Mesodermal cell (in vitro differentiated cells): ENCODE results near the gene VIT.

Experiments used
- H3K27ac ChIP-seq: 2 replicates; pipeline ENCODE4 v1.7.0; 2013; ENCODE audit warnings: mild to moderate bottlenecking, low read depth, low read length, moderate library complexity; ENCODE audit not compliant: severe bottlenecking
- H3K36me3 ChIP-seq: 2 replicates; pipeline ENCODE4 v1.7.1; 2013; ENCODE audit warnings: mild to moderate bottlenecking, low read length, moderate library complexity; ENCODE audit not compliant: control insufficient read depth, insufficient read depth
- H3K4me1 ChIP-seq: one replicate; pipeline ENCODE4 v1.7.1; 2013; ENCODE audit warnings: mild to moderate bottlenecking, low read length; ENCODE audit not compliant: insufficient read depth, control insufficient read depth, poor library complexity, severe bottlenecking
- H3K4me3 ChIP-seq: 2 replicates; pipeline ENCODE4 v1.7.0; 2013; ENCODE audit warnings: low read length, control low read depth, mild to moderate bottlenecking; ENCODE audit not compliant: insufficient read depth, poor library complexity, severe bottlenecking; ENCODE audit errors: extremely low read depth
- H3K9me3 ChIP-seq: 2 replicates; pipeline ENCODE4 v1.7.1; 2013; ENCODE audit warnings: mild to moderate bottlenecking, low read length, moderate library complexity; ENCODE audit not compliant: control insufficient read depth
- WGBS, 2 experiments: methylation state at CpG; one replicate each; pipeline ENCODE4 v1.1.5; 2013; ENCODE audit warnings: missing lambda C conversion rate in 2 of 2; ENCODE audit not compliant: insufficient coverage in 2 of 2; 5-methylcytosine and 5-hydroxymethylcytosine counted together

The VIT gene

GRCh38 chr2:36762764-36763490 lies 66.4 kb downstream of the VIT start:
- H3K4me1 ChIP-seq, result no peaks in the 10 kb centered on the region
- H3K4me3 ChIP-seq, result no peak overlapping the region
- WGBS, 2 experiments, result 78 to 79% methylated on average over 6 to 9 of the region's 9 CpGs
- H3K36me3 ChIP-seq, result no peaks in the 10 kb centered on the region
- peak overlapping the region; percentile 29 for H3K27ac ChIP-seq
- H3K9me3 ChIP-seq, result no peaks in the 10 kb centered on the region

GRCh38 chr2:36769106-36769505 lies 72.6 kb downstream of the VIT start:
- Histone ChIP-seq H3K36me3 (no peaks in the 10 kb centered on the region), H3K9me3 (no peaks in the 10 kb centered on the region), H3K4me3 (no peak overlapping the region), H3K27ac (no peak overlapping the region), H3K4me1 (no peaks in the 10 kb centered on the region)
- 63 to 92% methylated on average over 1 to 2 of the region's 2 CpGs for WGBS, 2 experiments

GRCh38 chr2:36770542-36771287 lies 74.2 kb downstream of the VIT start:
- 60 to 90% methylated on average over 6 of the region's 11 CpGs for WGBS, 2 experiments
- Histone ChIP-seq H3K4me3 (no peak overlapping the region), H3K9me3 (no peaks in the 10 kb centered on the region), H3K4me1 (no peaks in the 10 kb centered on the region), H3K27ac (no peak overlapping the region), H3K36me3 (no peaks in the 10 kb centered on the region)

DNA sequence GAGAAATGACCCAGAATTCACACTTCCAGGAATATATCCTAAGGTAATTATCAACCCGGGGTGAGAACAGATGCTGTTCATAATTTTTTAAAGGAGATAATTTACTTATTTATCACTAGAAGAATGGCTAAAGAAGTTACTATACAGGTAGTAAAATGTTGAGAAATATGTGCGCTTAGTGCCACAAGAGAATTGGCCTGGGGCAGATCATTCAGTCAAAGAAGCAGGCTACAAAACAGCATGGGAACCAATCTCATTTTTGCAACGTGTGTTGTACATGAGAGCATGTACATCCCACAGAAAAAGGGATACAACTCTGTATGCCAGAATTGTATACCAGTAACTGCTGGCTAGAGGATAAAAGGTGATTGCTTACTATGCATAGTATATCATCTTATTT lies 75.2 kb downstream of the VIT start:
- Histone ChIP-seq H3K4me1 (no peaks in the 10 kb centered on the region), H3K27ac (no peak overlapping the region), H3K36me3 (no peaks in the 10 kb centered on the region), H3K4me3 (no peak overlapping the region), H3K9me3 (no peaks in the 10 kb centered on the region)
- WGBS, 2 experiments, result 90 to 100% methylated on average over 1 to 2 of the region's 3 CpGs

- Histone ChIP-seq H3K4me3 (no peak overlapping the region), H3K27ac (no peak overlapping the region), H3K9me3 (no peaks in the 10 kb centered on the region), H3K36me3 (no peaks in the 10 kb centered on the region), H3K4me1 (no peaks in the 10 kb centered on the region)
- WGBS, 2 experiments, result 85 to 89% methylated on average over 6 to 7 of the region's 7 CpGs
Measured at GRCh38 chr2:36773947-36774346, 77.4 kb downstream of the VIT start.

- 87 to 94% methylated on average over 2 of the region's 3 CpGs for WGBS, 2 experiments
- Histone ChIP-seq H3K4me1 (no peaks in the 10 kb centered on the region), H3K9me3 (no peaks in the 10 kb centered on the region), H3K27ac (no peak overlapping the region), H3K4me3 (no peak overlapping the region), H3K36me3 (no peaks in the 10 kb centered on the region)
Measured at GRCh38 chr2:36775261-36775660, 78.8 kb downstream of the VIT start.

DNA sequence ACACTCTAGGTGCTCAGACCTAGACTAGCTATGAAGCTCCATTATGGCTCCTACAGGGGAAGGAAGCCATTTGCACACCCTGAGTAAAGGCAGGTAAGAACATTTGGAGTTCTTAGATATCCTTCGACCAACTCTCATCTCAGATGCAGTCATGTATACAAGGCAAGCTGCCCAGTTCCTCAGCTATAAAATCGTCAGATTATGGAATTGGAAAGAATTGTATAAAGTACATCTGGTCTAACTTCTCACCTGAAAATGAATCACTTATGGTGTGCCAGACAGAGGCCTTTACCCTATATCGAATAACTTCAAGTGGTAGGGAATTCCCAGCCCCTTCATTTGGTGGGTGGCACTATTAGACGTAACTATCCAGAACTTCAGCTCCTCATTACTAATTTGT lies 79.3 kb downstream of the VIT start:
- 80 to 90% methylated on average over 1 to 2 of the region's 4 CpGs for WGBS, 2 experiments
- H3K4me3 ChIP-seq, result no peak overlapping the region
- no peaks in the 10 kb centered on the region for H3K4me1 ChIP-seq
- no peak overlapping the region for H3K27ac ChIP-seq
- H3K9me3 ChIP-seq, result no peaks in the 10 kb centered on the region
- H3K36me3 ChIP-seq, result no peaks in the 10 kb centered on the region

- Histone ChIP-seq H3K4me3 (no peak overlapping the region), H3K27ac (no peak overlapping the region), H3K9me3 (no peaks in the 10 kb centered on the region), H3K36me3 (no peaks in the 10 kb centered on the region), H3K4me1 (no peaks in the 10 kb centered on the region)
- 79 to 89% methylated on average over 2 of the region's 2 CpGs for WGBS, 2 experiments
Measured at GRCh38 chr2:36777272-36777671, 80.8 kb downstream of the VIT start.

GRCh38 chr2:36777788-36778187 lies 81.3 kb downstream of the VIT start:
- Histone ChIP-seq H3K36me3 (no peaks in the 10 kb centered on the region), H3K4me3 (no peak overlapping the region), H3K4me1 (no peaks in the 10 kb centered on the region), H3K9me3 (no peaks in the 10 kb centered on the region), H3K27ac (no peak overlapping the region)
- 78 to 94% methylated on average over 3 to 4 of the region's 5 CpGs for WGBS, 2 experiments

- 83% methylated on average over 1 of the region's 2 CpGs; no CpG with 5 or more reads in 1 of the 2 experiments for WGBS, 2 experiments
Measured at GRCh38 chr2:36779462-36779861, 83.0 kb downstream of the VIT start.

More at GRCh38 chr2:36779462-36779861, 83.0 kb downstream of the VIT start:
- Histone ChIP-seq H3K4me1 (no peaks in the 10 kb centered on the region), H3K9me3 (no peaks in the 10 kb centered on the region), H3K27ac (no peak overlapping the region), H3K36me3 (no peaks in the 10 kb centered on the region), H3K4me3 (no peak overlapping the region)
